PC-3 (cell line): ENCODE data around the gene NME4. TPM values are rescaled to one million over a fixed set of nuclear protein-coding genes. Genes with fewer than 3 reads are reported as not detected.
"Not testable (repeated sequence)": the region's sequence is repeated elsewhere in the genome, so short reads cannot be mapped to it uniquely, and the experiment has no call there.

Experiments used
- ATAC-seq: fragments of 200-7000 bp; cut with Tn5 transposase; 2 replicates; pipeline ENCODE4 v1.9.1; 2020; ENCODE audit warnings: mild to moderate bottlenecking, moderate library complexity
- BruUV-seq: library from RNA; stranded (reverse); fragments of 400-500 nt; replicated peaks from 2 replicates; lab custom pipeline; 2021; lab: Mats Ljungman, UMichigan
- CTCF ChIA-PET: fragments of 300-600 bp; sonication (Branson Sonifier 250); formaldehyde crosslinking; loops from one replicate; lab custom pipeline; 2022; ENCODE audit warnings: antibody characterized with exemption; lab: Charles Lee
- POLR2A ChIA-PET: fragments of 300-600 bp; sonication (Branson Sonifier 250); formaldehyde crosslinking; loops from one replicate; lab custom pipeline; 2022; ENCODE audit warnings: antibody characterized with exemption; ENCODE audit not compliant: unreplicated experiment; lab: Charles Lee
- DNase-seq: peaks from one replicate; pipeline ENCODE4 v3.0.0-alpha.2; 2015
- H2AFZ ChIP-seq: fragments of 300-600 bp; sonication (generic); 2 replicates; pipeline ENCODE4 v1.6.0; 2016; ENCODE audit warnings: antibody characterized with exemption, low read length
- H3F3A ChIP-seq: fragments of 300-600 bp; sonication (generic); one replicate; pipeline ENCODE4 v1.6.0; 2017; ENCODE audit warnings: antibody characterized with exemption, low read length, control low read depth, mild to moderate bottlenecking; ENCODE audit not compliant: unreplicated experiment
- H3K27ac ChIP-seq: fragments of 300-600 bp; sonication (generic); 2 replicates; pipeline ENCODE4 v1.5.1; 2016; ENCODE audit warnings: mild to moderate bottlenecking, low read length
- H3K27me3 ChIP-seq: fragments of 300-600 bp; sonication (generic); 2 replicates; pipeline ENCODE4 v1.6.1; 2016; ENCODE audit warnings: low read length, mixed read lengths
- H3K36me3 ChIP-seq: fragments of 300-600 bp; sonication (generic); 2 replicates; pipeline ENCODE4 v1.6.1; 2016; ENCODE audit warnings: low read depth, mixed run types, low read length, mixed read lengths
- H3K4me1 ChIP-seq: fragments of 300-600 bp; sonication (generic); 2 replicates; pipeline ENCODE4 v1.5.1; 2016; ENCODE audit warnings: low read length; ENCODE audit not compliant: insufficient read depth
- H3K4me2 ChIP-seq: fragments of 300-600 bp; sonication (generic); 2 replicates; pipeline ENCODE4 v1.6.0; 2016; ENCODE audit warnings: low read length
- H3K4me3 ChIP-seq: fragments of 300-600 bp; sonication (generic); 2 replicates; pipeline ENCODE4 v1.5.1; 2016; ENCODE audit warnings: mild to moderate bottlenecking, low read length, mixed read lengths
- H3K79me2 ChIP-seq: fragments of 300-600 bp; sonication (generic); 2 replicates; pipeline ENCODE4 v1.6.1; 2017; ENCODE audit warnings: low read length, mixed read lengths
- H3K9ac ChIP-seq: fragments of 300-600 bp; sonication (generic); 2 replicates; pipeline ENCODE4 v1.6.0; 2016; ENCODE audit warnings: mild to moderate bottlenecking, low read length
- H3K9me2 ChIP-seq: fragments of 300-600 bp; sonication (generic); replicated peaks from 2 replicates; pipeline ENCODE4 v1.6.1; 2016; ENCODE audit warnings: mixed run types, low read length, mixed read lengths
- H3K9me3 ChIP-seq: fragments of 300-600 bp; sonication (generic); 2 replicates; pipeline ENCODE4 v1.6.1; 2016; ENCODE audit warnings: low read length, mixed read lengths
- H4K20me1 ChIP-seq: fragments of 300-600 bp; sonication (generic); 2 replicates; pipeline ENCODE4 v1.6.1; 2016; ENCODE audit warnings: low read length, mixed read lengths
- EZH2 ChIP-seq: fragments of 300-600 bp; sonication (generic); IDR thresholded peaks from one replicate; pipeline ENCODE4 v1.6.1; 2017; ENCODE audit warnings: antibody characterized with exemption, mild to moderate bottlenecking, low read length; ENCODE audit not compliant: unreplicated experiment
- EZH2phosphoT487 ChIP-seq: fragments of 300-600 bp; sonication (generic); IDR thresholded peaks from 2 replicates; pipeline ENCODE4 v1.6.1; 2018; ENCODE audit warnings: mild to moderate bottlenecking, antibody characterized with exemption, low read length, borderline replicate concordance
- intact Hi-C: fragments of 100-400 bp; cut with micrococcal nuclease; formaldehyde crosslinking; loops from 2 replicates; pipeline ENCODE4 v1.9.0; 2023
- total RNA-seq: library from RNA; depleted of rRNA; stranded (reverse); fragments of >200 nt; gene quantifications from 2 replicates; pipeline ENCODE4 v1.2.3, GENCODE V29; 2014
- TF ChIP-seq, protein P1 (sequence below): fragments of 300-600 bp; sonication (generic); conservative IDR thresholded peaks from 2 replicates; pipeline ENCODE4 v1.5.1; 2017; ENCODE audit warnings: antibody characterized with exemption, low read depth, mild to moderate bottlenecking, low read length

Gene NME4
- total RNA-seq, 1 experiment from 2014 or later = 182 TPM

DNA sequence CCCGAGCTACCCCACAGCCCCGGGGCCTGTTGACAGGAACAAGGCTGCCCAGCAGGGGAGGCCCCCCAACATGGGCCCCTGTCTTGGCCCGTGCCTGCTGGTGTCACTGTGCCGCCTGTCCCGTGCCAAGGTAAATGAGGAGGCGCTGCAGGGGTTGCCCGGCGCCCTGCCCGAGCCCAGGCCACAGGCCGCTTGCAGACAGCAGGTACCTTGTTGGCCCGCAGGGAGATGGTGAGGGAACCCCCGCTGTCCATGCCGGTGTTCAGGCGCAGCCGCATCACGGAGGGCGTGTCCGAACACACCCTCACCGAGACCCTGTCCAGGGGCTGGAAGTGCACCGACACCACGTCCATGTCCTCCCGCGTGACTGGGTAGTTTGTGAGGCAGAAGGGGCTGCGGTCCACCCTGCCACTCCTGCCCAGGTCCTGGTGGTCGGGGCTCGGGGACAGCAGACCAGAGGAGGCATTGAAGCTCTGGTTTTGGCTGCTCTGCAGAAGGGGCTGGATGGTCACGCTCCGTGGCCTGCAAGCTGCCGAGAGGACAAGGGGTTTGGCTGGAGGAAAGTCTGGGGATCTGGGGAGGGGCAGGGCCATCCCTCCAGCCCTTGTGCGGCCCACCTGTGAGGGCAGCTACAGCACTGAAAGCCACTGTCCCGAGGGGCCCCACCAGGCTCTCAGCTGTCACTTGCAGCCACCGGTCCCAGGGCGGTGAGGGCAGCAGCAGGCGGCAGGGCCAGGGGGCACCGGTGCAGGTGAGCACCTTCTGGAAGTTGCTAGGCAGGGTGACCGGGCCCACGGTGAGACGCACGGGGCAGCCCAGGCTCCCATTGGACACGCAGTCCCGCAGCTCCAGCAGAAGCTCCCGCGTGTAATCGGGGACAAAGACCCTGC, 20.8 kb upstream of the NME4 start:
- TF ChIP-seq, protein P1, sequence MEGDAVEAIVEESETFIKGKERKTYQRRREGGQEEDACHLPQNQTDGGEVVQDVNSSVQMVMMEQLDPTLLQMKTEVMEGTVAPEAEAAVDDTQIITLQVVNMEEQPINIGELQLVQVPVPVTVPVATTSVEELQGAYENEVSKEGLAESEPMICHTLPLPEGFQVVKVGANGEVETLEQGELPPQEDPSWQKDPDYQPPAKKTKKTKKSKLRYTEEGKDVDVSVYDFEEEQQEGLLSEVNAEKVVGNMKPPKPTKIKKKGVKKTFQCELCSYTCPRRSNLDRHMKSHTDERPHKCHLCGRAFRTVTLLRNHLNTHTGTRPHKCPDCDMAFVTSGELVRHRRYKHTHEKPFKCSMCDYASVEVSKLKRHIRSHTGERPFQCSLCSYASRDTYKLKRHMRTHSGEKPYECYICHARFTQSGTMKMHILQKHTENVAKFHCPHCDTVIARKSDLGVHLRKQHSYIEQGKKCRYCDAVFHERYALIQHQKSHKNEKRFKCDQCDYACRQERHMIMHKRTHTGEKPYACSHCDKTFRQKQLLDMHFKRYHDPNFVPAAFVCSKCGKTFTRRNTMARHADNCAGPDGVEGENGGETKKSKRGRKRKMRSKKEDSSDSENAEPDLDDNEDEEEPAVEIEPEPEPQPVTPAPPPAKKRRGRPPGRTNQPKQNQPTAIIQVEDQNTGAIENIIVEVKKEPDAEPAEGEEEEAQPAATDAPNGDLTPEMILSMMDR = no peak
- no peak for TF ChIP-seq EZH2phosphoT487
- TF ChIP-seq EZH2 = no peak
- Histone ChIP-seq H3K36me3 (no peaks in the 10 kb centered on the region), H3K27me3 (no peaks in the 10 kb centered on the region), H3K4me2 (no peak overlapping the region), H4K20me1 (no peaks in the 10 kb centered on the region), H3F3A (no peaks in the 10 kb centered on the region), H3K9ac (no peak overlapping the region), H3K27ac (no peak overlapping the region), H3K9me3 (no peaks in the 10 kb centered on the region), H3K4me1 (no peaks in the 10 kb centered on the region), H2AFZ (no peak overlapping the region), H3K9me2 (no peaks in the 10 kb centered on the region), H3K4me3 (no peak overlapping the region), H3K79me2 (peaks cover 20% of the 10 kb centered on the region)
- intact Hi-C loops = no loop called here
- ChIA-PET CTCF (no interaction called here), POLR2A (no interaction called here)
- no TSS peak for BruUV-seq
- DNase-seq (no peak), ATAC-seq (no peak)

DNA sequence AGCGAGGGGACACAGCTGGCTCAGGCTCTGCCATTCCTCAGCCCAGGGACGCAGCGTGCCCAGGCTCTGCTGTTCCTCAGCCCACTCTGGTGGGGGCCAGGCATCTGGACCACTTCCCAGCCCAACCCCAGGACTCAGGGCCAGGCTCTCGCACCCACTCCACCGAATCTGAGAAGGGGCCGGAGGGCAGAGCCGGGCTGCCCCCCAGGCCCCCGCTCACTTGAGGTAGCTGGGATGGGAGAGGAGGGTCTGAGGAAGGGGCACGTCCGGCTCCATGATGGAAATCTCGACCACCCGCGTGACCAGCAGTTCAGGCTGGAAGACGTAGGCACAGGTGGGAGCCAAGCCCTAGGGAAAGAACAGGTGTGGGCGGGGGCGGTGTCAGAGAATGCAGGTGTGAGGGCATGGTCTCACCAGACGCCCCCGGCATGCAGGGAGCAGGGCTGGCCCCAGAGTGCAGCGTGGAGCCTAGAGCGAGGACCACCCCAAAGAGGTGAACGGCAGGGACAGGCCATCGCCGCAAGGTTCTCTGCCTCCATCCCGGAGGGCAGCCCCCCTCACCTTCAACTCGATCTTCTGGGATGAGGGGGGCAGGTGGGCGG, 20.1 kb upstream of the NME4 start:
- H3K9ac ChIP-seq = no peak overlapping the region
- POLR2A ChIA-PET = no interaction called here
- H3K36me3 ChIP-seq = no peaks in the 10 kb centered on the region
- no peak overlapping the region for H3K4me2 ChIP-seq
- CTCF ChIA-PET = no interaction called here
- H3K4me3 ChIP-seq = no peak overlapping the region
- peaks cover 22% of the 10 kb centered on the region for H3K79me2 ChIP-seq
- no peaks in the 10 kb centered on the region for H4K20me1 ChIP-seq
- H3K4me1 ChIP-seq = no peaks in the 10 kb centered on the region
- no peak overlapping the region for H3K27ac ChIP-seq
- H2AFZ ChIP-seq = no peak overlapping the region
- H3K27me3 ChIP-seq = no peaks in the 10 kb centered on the region
- ATAC-seq (no peak), DNase-seq (no peak)
- intact Hi-C loops = no loop called here
- H3K9me2 ChIP-seq = no peaks in the 10 kb centered on the region
- H3K9me3 ChIP-seq = no peaks in the 10 kb centered on the region
- no peaks in the 10 kb centered on the region for H3F3A ChIP-seq
- no TSS peak for BruUV-seq
- TF ChIP-seq, protein P1 = no peak
- TF ChIP-seq EZH2 (no peak), EZH2phosphoT487 (no peak)

DNA sequence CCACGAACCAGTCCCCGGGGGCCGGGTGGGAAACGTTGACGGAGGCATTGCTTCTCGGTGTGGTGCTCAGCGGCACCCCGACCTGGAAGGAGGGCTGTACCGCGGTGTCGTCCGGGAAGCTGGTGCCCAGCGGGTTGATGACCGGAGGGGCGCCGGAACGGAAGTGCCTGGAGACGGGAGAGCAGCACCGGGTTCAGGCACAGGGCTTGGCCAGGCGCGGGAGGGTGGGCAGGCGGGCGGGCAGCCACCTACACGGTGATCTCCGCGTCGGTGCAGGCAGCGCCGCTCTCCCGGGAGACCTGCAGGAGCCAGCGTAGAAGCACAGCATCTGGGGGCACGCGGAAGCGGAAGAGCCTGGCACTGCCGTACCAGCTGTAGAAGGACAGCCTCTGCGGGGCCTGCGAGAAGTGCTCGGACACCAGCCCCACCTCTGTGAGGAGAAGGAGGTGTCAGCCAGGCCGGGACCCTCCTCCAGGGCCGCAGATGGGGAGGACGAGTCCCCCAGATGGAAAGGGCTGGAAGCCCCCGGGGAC, 19.5 kb upstream of the NME4 start:
- Histone ChIP-seq H3K27me3 (no peaks in the 10 kb centered on the region), H3K79me2 (peaks cover 22% of the 10 kb centered on the region), H3K4me2 (no peak overlapping the region), H3K9me3 (no peaks in the 10 kb centered on the region), H3K4me3 (no peak overlapping the region), H3K9ac (no peak overlapping the region), H3K4me1 (no peaks in the 10 kb centered on the region), H2AFZ (no peak overlapping the region), H3K9me2 (no peaks in the 10 kb centered on the region), H3K27ac (no peak overlapping the region), H3K36me3 (no peaks in the 10 kb centered on the region), H3F3A (no peaks in the 10 kb centered on the region), H4K20me1 (no peaks in the 10 kb centered on the region)
- intact Hi-C loops = no loop called here
- DNase-seq (no peak), ATAC-seq (no peak)
- BruUV-seq = no TSS peak
- POLR2A ChIA-PET = no interaction called here
- no peak for TF ChIP-seq EZH2phosphoT487
- TF ChIP-seq, protein P1 = no peak
- TF ChIP-seq EZH2 = no peak
- CTCF ChIA-PET = no interaction called here

DNA sequence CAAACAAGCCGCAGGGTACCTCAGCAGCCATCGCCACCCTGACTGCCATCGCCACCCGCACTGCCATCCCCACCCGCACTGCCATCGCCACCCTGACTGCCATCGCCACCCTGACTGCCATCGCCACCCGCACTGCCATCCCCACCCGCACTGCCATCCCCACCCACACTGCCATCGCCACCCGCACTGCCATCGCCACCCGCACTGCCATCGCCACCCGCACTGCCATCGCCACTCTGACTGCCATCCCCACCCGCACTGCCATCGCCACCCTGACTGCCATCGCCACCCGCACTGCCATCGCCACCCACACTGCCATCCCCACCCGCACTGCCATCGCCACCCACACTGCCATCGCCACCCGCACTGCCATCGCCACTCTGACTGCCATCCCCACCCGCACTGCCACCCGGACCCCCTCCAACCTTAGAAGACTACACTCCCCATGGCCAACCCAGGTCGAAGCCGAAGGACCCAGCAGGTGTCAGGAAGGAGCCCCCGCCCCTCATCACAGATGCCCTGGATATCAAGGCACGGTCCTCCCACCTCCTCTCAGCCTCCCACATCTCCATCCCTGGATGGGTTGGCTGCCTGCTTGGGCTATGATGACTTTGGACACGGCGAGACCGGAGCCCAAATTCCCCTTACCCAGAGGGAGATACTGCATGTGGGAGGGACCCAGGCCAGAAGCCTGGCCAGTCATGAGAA, 18.7 kb upstream of the NME4 start:
- intact Hi-C loops, DNase-seq, H3K36me3 ChIP-seq: not testable (repeated sequence)

More for the DNA sequence above, 18.7 kb upstream of the NME4 start:
- H3K79me2 ChIP-seq = peaks cover 22% of the 10 kb centered on the region
- BruUV-seq, H3K27me3 ChIP-seq, POLR2A ChIA-PET, H3K9me2 ChIP-seq, H3K4me1 ChIP-seq, H3K9ac ChIP-seq, H3F3A ChIP-seq, CTCF ChIA-PET, H3K9me3 ChIP-seq, H4K20me1 ChIP-seq, H2AFZ ChIP-seq, H3K4me3 ChIP-seq, H3K4me2 ChIP-seq, H3K27ac ChIP-seq, ATAC-seq: not testable (repeated sequence)
